H1 (cell line): ENCODE measurements around the gene OR11H7.

ENCODE experiments used
- ASH2L ChIP-seq: fragments of 200-600, 300-600 bp; sonication (generic); IDR thresholded peaks from one replicate; pipeline ENCODE4 v1.7.1; 2017; ENCODE audit warnings: low read length
- EZH2 ChIP-seq: fragments of 200-600 bp; sonication (generic); IDR thresholded peaks from 2 replicates; pipeline ENCODE4 v1.7.1; 2012; ENCODE audit warnings: low read depth, mild to moderate bottlenecking, moderate library complexity, low read length, inconsistent platforms; ENCODE audit not compliant: severe bottlenecking
- GTF2F1 ChIP-seq: IDR thresholded peaks from 2 replicates; pipeline ENCODE4 v1.6.1; 2012; ENCODE audit warnings: low read depth, low read length, improper control_type of control experiment, borderline replicate concordance
- POLR2A ChIP-seq, 2 experiments: IDR thresholded peaks; 1 replicate in 1 of 2; 2 replicates in 1 of 2; pipeline ENCODE4 v1.6.1; 2011; ENCODE audit warnings: low read depth in 2 of 2, low read length in 2 of 2, mild to moderate bottlenecking in 2 of 2; ENCODE audit errors: control extremely low read depth in 1 of 2
- RFX5 ChIP-seq: IDR thresholded peaks from 2 replicates; pipeline ENCODE4 v1.6.1; 2011; ENCODE audit warnings: low read depth, low read length, improper control_type of control experiment, borderline replicate concordance
- TAF1 ChIP-seq: IDR thresholded peaks from 2 replicates; pipeline ENCODE4 v1.6.1; 2011; ENCODE audit warnings: mild to moderate bottlenecking, low read depth, low read length
- TBP ChIP-seq: IDR thresholded peaks from 2 replicates; pipeline ENCODE4 v1.6.1; 2011; ENCODE audit warnings: low read depth, low read length, improper control_type of control experiment
- TF ChIP-seq, protein P1 (sequence below), 3 experiments: IDR thresholded peaks; 1 replicate in 2 of 3; 2 replicates in 1 of 3; pipeline versions ENCODE4 v1.5.1 to v1.6.1; 2011; ENCODE audit warnings: low read length in 3 of 3, mild to moderate bottlenecking in 3 of 3, inconsistent platforms in 2 of 3, low read depth in 1 of 3, moderate library complexity in 1 of 3; ENCODE audit not compliant: insufficient read depth in 1 of 3; ENCODE audit errors: control extremely low read depth in 1 of 3

DNA sequence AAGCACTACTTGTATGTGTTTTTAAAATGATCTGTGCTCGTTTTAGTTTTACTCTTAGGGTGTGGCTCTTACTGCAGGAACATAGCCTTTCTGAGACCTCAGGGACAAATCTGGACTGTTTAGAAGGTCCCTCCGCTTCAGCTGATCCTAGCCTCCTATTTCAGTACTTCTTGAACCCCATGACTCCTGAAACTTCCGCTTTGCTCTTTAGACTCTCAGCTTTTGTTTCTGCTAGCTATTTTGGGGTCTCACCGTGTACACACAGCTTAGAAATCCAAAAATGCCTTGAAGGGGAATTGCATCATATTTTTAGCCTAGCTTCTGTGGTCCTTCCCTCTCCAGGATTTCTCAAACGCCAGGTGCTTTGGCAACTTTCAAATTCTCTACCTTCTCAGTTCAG is 29.8 kb upstream of the OR11H7 start:
- TF ChIP-seq, protein P1, sequence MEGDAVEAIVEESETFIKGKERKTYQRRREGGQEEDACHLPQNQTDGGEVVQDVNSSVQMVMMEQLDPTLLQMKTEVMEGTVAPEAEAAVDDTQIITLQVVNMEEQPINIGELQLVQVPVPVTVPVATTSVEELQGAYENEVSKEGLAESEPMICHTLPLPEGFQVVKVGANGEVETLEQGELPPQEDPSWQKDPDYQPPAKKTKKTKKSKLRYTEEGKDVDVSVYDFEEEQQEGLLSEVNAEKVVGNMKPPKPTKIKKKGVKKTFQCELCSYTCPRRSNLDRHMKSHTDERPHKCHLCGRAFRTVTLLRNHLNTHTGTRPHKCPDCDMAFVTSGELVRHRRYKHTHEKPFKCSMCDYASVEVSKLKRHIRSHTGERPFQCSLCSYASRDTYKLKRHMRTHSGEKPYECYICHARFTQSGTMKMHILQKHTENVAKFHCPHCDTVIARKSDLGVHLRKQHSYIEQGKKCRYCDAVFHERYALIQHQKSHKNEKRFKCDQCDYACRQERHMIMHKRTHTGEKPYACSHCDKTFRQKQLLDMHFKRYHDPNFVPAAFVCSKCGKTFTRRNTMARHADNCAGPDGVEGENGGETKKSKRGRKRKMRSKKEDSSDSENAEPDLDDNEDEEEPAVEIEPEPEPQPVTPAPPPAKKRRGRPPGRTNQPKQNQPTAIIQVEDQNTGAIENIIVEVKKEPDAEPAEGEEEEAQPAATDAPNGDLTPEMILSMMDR (IDR thresholded peaks at IDR 0.05; ENCODE audit: control extremely low read depth in 1 of 3, insufficient read depth in 1 of 3, low read depth in 1 of 3, low read length in 3 of 3): no peak
- no peak for TF ChIP-seq EZH2
- TF ChIP-seq ASH2L: no peak
- TF ChIP-seq TBP: no peak
- no peak for TF ChIP-seq TAF1
- TF ChIP-seq RFX5: no peak
- TF ChIP-seq POLR2A (IDR thresholded peaks at IDR 0.05; ENCODE audit: control extremely low read depth in 1 of 2, low read depth in 2 of 2, low read length in 2 of 2): no peak
- no peak for TF ChIP-seq GTF2F1
